ENCODE data around the gene KLHL17. TPM values are rescaled to one million over a fixed set of nuclear protein-coding genes. Genes with fewer than 3 reads are reported as not detected.

Gene KLHL17
- total RNA-seq, 2 donors from 2014 or later = 10.9 to 24.5 TPM

DNA sequence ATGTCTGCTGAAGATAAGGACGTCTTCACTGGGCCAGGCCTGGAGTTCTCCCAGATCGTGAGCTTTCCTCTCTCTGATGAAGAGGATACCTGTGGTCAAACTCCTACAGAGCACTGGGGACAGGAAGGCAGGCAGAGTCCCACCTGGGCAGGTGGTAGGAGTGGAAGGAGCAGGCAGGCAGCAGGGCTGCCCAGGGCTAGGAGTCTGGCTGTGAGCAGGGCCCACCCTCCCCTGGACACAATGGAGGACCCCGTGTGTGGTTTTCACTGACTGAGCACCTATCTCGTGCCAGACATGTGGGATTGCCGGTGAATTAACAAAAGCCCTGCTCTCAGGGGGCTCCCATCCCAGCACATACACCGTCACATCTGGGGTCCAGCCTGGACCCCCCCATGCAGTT lies 41.5 kb upstream of the KLHL17 start:
- intact Hi-C loops (cut with DNase I) = no loop called here
- no peak for TF ChIP-seq POLR2AphosphoS5 (IDR thresholded peaks at IDR 0.05)
- TF ChIP-seq, protein P1, sequence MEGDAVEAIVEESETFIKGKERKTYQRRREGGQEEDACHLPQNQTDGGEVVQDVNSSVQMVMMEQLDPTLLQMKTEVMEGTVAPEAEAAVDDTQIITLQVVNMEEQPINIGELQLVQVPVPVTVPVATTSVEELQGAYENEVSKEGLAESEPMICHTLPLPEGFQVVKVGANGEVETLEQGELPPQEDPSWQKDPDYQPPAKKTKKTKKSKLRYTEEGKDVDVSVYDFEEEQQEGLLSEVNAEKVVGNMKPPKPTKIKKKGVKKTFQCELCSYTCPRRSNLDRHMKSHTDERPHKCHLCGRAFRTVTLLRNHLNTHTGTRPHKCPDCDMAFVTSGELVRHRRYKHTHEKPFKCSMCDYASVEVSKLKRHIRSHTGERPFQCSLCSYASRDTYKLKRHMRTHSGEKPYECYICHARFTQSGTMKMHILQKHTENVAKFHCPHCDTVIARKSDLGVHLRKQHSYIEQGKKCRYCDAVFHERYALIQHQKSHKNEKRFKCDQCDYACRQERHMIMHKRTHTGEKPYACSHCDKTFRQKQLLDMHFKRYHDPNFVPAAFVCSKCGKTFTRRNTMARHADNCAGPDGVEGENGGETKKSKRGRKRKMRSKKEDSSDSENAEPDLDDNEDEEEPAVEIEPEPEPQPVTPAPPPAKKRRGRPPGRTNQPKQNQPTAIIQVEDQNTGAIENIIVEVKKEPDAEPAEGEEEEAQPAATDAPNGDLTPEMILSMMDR (IDR thresholded peaks at IDR 0.05) = no peak
- no peak for TF ChIP-seq POLR2A (IDR thresholded peaks at IDR 0.05)
- H3K27me3 ChIP-seq (replicated peaks; ENCODE audit: insufficient read depth) = no peaks in the 10 kb centered on the region
- no peak overlapping the region for H3K4me3 ChIP-seq
- WGBS = 76% methylated on average over 6 of the region's 6 CpGs
- no peak for DNase-seq (ENCODE audit: low spot score)
- H3K27ac ChIP-seq = no peak overlapping the region
- peaks cover 17% of the 10 kb centered on the region for H3K4me1 ChIP-seq (replicated peaks)
- no peaks in the 10 kb centered on the region for H3K36me3 ChIP-seq
- H3K9me3 ChIP-seq = no peaks in the 10 kb centered on the region

DNA sequence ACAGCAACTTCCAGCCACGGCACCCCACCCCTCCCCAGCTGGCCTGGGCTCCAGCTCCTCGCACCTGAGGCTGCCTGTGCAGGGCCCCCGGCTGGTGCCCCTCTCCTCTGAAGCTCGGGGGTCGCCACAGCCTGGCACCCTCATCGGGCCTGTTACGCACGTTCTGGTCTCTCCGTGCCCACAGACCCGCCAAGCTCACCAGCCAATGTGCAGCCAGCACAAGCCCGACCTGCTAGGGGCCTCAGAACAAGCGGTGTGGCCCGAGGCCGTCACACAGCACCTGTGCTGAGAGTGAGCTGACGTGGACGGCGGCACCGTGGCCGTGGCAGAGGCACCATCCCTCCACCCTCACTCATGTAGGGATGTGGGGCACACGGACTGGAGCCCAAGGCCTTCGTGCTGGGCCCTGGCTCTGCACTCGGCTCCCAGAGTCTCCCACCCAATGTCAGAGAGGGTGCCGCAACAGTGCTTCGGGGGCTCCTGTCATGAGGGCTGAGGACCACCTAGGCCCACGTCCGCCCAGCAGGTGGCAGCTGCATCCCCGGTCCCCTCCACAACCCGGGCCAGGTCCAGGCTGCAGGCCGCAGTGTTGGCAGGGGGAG lies 41.0 kb upstream of the KLHL17 start:
- H3K4me1 ChIP-seq (replicated peaks) = peaks cover 17% of the 10 kb centered on the region

GRCh38 chr1:920010-920409 lies 40.4 kb upstream of the KLHL17 start:
- intact Hi-C loops (cut with DNase I) = no loop called here
- Histone ChIP-seq H3K9me3 (no peaks in the 10 kb centered on the region), H3K4me1 (replicated peaks) (peaks cover 23% of the 10 kb centered on the region), H3K27ac (no peak overlapping the region), H3K27me3 (replicated peaks; ENCODE audit: insufficient read depth) (no peaks in the 10 kb centered on the region), H3K4me3 (no peak overlapping the region), H3K36me3 (no peaks in the 10 kb centered on the region)
- no peak for DNase-seq (ENCODE audit: low spot score)
- 47% methylated on average over 19 of the region's 23 CpGs for WGBS
- TF ChIP-seq, protein P1 (IDR thresholded peaks at IDR 0.05) = no peak
- TF ChIP-seq POLR2A (IDR thresholded peaks at IDR 0.05) = no peak
- no peak for TF ChIP-seq POLR2AphosphoS5 (IDR thresholded peaks at IDR 0.05)

More for the DNA sequence above, 41.0 kb upstream of the KLHL17 start:
- H3K9me3 ChIP-seq = no peaks in the 10 kb centered on the region
- H3K27ac ChIP-seq = no peak overlapping the region
- H3K4me3 ChIP-seq = no peak overlapping the region
- no peaks in the 10 kb centered on the region for H3K27me3 ChIP-seq (replicated peaks; ENCODE audit: insufficient read depth)
- DNase-seq (ENCODE audit: low spot score) = no peak
- intact Hi-C loops (cut with DNase I) = no loop called here
- TF ChIP-seq POLR2AphosphoS5 (IDR thresholded peaks at IDR 0.05) (no peak), POLR2A (IDR thresholded peaks at IDR 0.05) (no peak)
- TF ChIP-seq, protein P1 (IDR thresholded peaks at IDR 0.05) = no peak
- H3K36me3 ChIP-seq = no peaks in the 10 kb centered on the region
- WGBS = 61% methylated on average over 24 of the region's 29 CpGs

DNA sequence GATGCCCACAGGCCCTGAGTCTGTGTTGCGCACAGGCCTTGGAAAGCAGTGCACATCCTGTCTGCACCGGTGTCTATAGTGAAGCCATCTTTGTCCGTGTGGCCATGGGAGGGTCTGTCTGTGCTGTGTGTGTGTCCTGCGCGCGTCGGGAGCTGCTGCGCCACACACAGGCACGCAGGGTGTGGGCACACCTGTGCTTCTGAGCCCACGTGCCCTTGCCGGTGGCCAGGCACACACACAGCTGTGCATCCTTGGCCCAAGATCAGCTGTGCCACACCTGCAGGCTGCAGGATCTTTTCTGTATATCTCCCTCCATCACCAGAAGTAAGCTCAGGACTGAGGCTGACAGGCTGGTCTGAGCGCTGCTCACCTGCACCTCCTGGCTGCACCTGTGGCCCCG lies 39.9 kb upstream of the KLHL17 start:
- Histone ChIP-seq H3K27me3 (replicated peaks; ENCODE audit: insufficient read depth) (no peaks in the 10 kb centered on the region), H3K4me3 (no peak overlapping the region), H3K36me3 (no peaks in the 10 kb centered on the region), H3K27ac (no peak overlapping the region), H3K9me3 (no peaks in the 10 kb centered on the region), H3K4me1 (replicated peaks) (peaks cover 24% of the 10 kb centered on the region)
- WGBS = 0% methylated on average over 4 of the region's 13 CpGs
- DNase-seq (ENCODE audit: low spot score) = no peak
- no peak for TF ChIP-seq POLR2A (IDR thresholded peaks at IDR 0.05)
- no peak for TF ChIP-seq POLR2AphosphoS5 (IDR thresholded peaks at IDR 0.05)
- TF ChIP-seq, protein P1 (IDR thresholded peaks at IDR 0.05) = no peak
- intact Hi-C loops (cut with DNase I) = no loop called here

Measured in prostate gland (tissue), 2 donors.